Measurements from ENCODE around the gene TANC2.

DNA sequence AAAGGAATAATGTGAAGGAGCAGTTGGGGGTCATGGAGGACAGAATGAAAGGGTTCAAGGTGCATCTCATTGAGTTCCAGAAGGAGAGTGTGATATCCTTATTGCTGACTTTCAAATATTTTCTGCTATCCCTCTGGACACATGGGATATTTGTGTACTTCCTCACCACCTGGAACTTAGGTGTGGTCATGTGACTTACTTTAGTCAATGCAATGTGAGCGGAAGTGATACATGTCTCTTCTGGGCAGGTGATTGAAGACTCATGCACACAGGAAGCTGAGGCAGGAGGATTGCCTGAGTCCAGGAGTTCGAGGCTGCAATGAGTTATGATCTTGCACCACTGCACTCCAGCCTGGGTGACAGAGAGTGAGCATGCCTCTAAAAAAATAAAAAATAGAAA is 36.7 kb upstream of the TANC2 start:
- TF ChIP-seq, protein P1, sequence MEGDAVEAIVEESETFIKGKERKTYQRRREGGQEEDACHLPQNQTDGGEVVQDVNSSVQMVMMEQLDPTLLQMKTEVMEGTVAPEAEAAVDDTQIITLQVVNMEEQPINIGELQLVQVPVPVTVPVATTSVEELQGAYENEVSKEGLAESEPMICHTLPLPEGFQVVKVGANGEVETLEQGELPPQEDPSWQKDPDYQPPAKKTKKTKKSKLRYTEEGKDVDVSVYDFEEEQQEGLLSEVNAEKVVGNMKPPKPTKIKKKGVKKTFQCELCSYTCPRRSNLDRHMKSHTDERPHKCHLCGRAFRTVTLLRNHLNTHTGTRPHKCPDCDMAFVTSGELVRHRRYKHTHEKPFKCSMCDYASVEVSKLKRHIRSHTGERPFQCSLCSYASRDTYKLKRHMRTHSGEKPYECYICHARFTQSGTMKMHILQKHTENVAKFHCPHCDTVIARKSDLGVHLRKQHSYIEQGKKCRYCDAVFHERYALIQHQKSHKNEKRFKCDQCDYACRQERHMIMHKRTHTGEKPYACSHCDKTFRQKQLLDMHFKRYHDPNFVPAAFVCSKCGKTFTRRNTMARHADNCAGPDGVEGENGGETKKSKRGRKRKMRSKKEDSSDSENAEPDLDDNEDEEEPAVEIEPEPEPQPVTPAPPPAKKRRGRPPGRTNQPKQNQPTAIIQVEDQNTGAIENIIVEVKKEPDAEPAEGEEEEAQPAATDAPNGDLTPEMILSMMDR (IDR thresholded peaks at IDR 0.05), result no peak
- TF ChIP-seq POLR2A (IDR thresholded peaks at IDR 0.05), result no peak
